Measurements from ENCODE around the gene PIAS1. TPM values are rescaled to one million over a fixed set of nuclear protein-coding genes. Genes with fewer than 3 reads are reported as not detected.

Gene PIAS1
- polyA plus RNA-seq, 2 of the 4 experiments (the other 2 are of a cell fraction) = 23.2 to 49.5 TPM

GRCh38 chr15:68208136-68208535 lies 154.0 kb downstream of the PIAS1 start:
- Histone ChIP-seq H3K4me3 (no peak overlapping the region), H3K4me2 (no peak overlapping the region), H3K27ac (no peak overlapping the region), H3K4me1 (peaks cover 4% of the 10 kb centered on the region; the same call in 1 of the 3 replicates), H3K9me3 (no peaks in the 10 kb centered on the region)
- no peak for FAIRE-seq
- ChIA-PET POLR2A (no interaction called here), CTCF (interaction anchor here (0.7 to 1.2 kb wide), 3 partner anchors 17 to 344 kb away, joined by 3 read pairs; no protein-coding TSS in a partner anchor)
- TF ChIP-seq PHF8 (IDR thresholded peaks at IDR 0.05; ENCODE audit: borderline replicate concordance, low read depth) (no peak), MAZ (IDR thresholded peaks at IDR 0.05; ENCODE audit: borderline replicate concordance, low read depth, low read length) (no peak), RAD21 (conservative IDR thresholded peaks at IDR 0.05 in 1 of 2, IDR thresholded peaks at IDR 0.05 in 1 of 2) (no peak), FOSB (CRISPR knock-in tag; IDR thresholded peaks at IDR 0.05) (no peak), ZSCAN20 (CRISPR knock-in tag; IDR thresholded peaks at IDR 0.05) (no peak), RNF2 (IDR thresholded peaks at IDR 0.05; ENCODE audit: borderline replicate concordance, low read depth) (no peak), RCOR1 (IDR thresholded peaks at IDR 0.05; ENCODE audit: low read depth, low read length) (no peak), CTCF (IDR thresholded peaks at IDR 0.05) (no peak), JUN (IDR thresholded peaks at IDR 0.05) (no peak), ESRRA (IDR thresholded peaks at IDR 0.05; ENCODE audit: borderline replicate concordance, low read length) (no peak), RARB (CRISPR knock-in tag; IDR thresholded peaks at IDR 0.05) (no peak), FOSL2 (IDR thresholded peaks at IDR 0.05) (no peak), FOSL2 (CRISPR knock-in tag; IDR thresholded peaks at IDR 0.05) (no peak), CEBPB (IDR thresholded peaks at IDR 0.05) (no peak), HOXA7 (CRISPR knock-in tag; IDR thresholded peaks at IDR 0.05) (no peak), MAFK (IDR thresholded peaks at IDR 0.05; ENCODE audit: partially characterized antibody) (no peak), ZNF302 (CRISPR knock-in tag; IDR thresholded peaks at IDR 0.05) (no peak), CHD4 (IDR thresholded peaks at IDR 0.05; ENCODE audit: borderline replicate concordance) (no peak)
- TF ChIP-seq, protein P1, sequence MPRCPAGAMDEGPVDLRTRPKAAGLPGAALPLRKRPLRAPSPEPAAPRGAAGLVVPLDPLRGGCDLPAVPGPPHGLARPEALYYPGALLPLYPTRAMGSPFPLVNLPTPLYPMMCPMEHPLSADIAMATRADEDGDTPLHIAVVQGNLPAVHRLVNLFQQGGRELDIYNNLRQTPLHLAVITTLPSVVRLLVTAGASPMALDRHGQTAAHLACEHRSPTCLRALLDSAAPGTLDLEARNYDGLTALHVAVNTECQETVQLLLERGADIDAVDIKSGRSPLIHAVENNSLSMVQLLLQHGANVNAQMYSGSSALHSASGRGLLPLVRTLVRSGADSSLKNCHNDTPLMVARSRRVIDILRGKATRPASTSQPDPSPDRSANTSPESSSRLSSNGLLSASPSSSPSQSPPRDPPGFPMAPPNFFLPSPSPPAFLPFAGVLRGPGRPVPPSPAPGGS (IDR thresholded peaks at IDR 0.05) = no peak
- DNase-seq (ENCODE audit: low read depth in 1 of 2, low spot score in 1 of 2) = no peak
- 92% methylated on average over 16 of the region's 16 CpGs for WGBS (ENCODE audit: missing lambda C conversion rate)
- no peak for ATAC-seq

DNA sequence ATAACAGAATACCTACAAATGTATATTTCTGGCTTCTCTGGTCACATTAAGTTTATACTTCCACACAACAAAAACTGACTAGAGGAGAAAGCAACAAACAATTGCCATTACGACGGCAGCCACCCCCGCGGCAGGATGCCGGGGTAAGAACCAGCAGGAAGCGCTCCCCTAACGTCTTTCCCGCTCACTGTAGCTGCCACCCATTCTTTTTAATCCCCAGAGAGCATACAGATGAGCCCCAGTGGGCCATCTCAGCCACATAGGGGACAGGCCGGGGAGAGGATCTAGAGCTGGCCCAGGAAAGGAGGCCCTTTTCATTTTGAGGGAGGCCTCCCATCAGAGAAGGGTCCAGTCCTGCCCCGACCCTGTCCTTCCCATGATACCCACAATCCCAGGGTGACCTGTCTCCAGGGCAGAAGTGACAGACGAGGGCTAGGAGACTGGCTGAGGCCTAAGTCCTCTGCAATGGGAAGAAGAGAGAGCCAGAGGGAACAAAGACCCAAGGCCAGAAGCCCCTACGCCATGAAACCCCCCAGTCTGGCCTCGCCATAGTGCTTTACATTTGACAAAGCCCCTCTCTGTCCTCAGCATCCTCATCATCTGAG lies 154.6 kb downstream of the PIAS1 start:
- Histone ChIP-seq H3K4me3 (no peak overlapping the region), H3K27ac (no peak overlapping the region), H3K9me3 (no peaks in the 10 kb centered on the region), H3K4me2 (no peak overlapping the region), H3K4me1 (peaks cover 4% of the 10 kb centered on the region; the same call in 1 of the 3 replicates)
- WGBS (ENCODE audit: missing lambda C conversion rate) = 93% methylated on average over 13 of the region's 13 CpGs
- no peak for ATAC-seq
- TF ChIP-seq MAX (IDR thresholded peaks at IDR 0.05) (no peak), RNF2 (IDR thresholded peaks at IDR 0.05; ENCODE audit: borderline replicate concordance, low read depth) (no peak), CTCF (IDR thresholded peaks at IDR 0.05) (no peak), NPAS2 (CRISPR knock-in tag; IDR thresholded peaks at IDR 0.05; ENCODE audit: borderline replicate concordance) (no peak), CBX2 (IDR thresholded peaks at IDR 0.05; ENCODE audit: borderline replicate concordance, low read depth) (no peak)
- CTCF ChIA-PET = interaction anchor here (0.7 to 1.2 kb wide), 3 partner anchors 18 to 345 kb away, joined by 3 read pairs; no protein-coding TSS in a partner anchor
- FAIRE-seq = no peak
- POLR2A ChIA-PET = no interaction called here
- DNase-seq (ENCODE audit: low read depth in 1 of 2, low spot score in 1 of 2) = no peak
